H1 (cell line): Measurements from ENCODE around the gene GIT1. TPM values are rescaled to one million over a fixed set of nuclear protein-coding genes. Genes with fewer than 3 reads are reported as not detected.

Source experiments
- CTCF ChIA-PET: fragments of 300-600 bp; sonication (Branson Sonifier 250); formaldehyde crosslinking; loops from one replicate; lab custom pipeline; 2021; ENCODE audit not compliant: partially characterized antibody; lab: Charles Lee
- POLR2A ChIA-PET: fragments of 300-600 bp; sonication (Branson Sonifier 250); formaldehyde crosslinking; loops from one replicate; lab custom pipeline; 2021; ENCODE audit warnings: inconsistent platforms; ENCODE audit not compliant: partially characterized antibody; lab: Charles Lee
- DNase-seq, 2 experiments: peaks; one replicate each; pipeline versions ENCODE4 v3.0.0 to v3.0.0-alpha.2; 2010 to 2022; ENCODE audit warnings: low spot score in 2 of 2, low read depth in 1 of 2, mixed read lengths in 1 of 2
- FAIRE-seq: peaks from 2 replicates; lab custom pipeline; 2011; peaks lifted over from hg19 to GRCh38; lab: Jason Lieb, UNC
- H2AFZ ChIP-seq: 2 replicates; pipeline ENCODE4 v1.8.1; 2012; ENCODE audit warnings: low read length, inconsistent platforms
- H2AK5ac ChIP-seq: 2 replicates; pipeline ENCODE4 v1.6.1; 2013; ENCODE audit warnings: low read depth, low read length
- H2BK120ac ChIP-seq: replicated peaks from 2 replicates; pipeline ENCODE3; 2013; ENCODE audit warnings: low read depth, low read length, inconsistent platforms
- H2BK12ac ChIP-seq: 2 replicates; pipeline ENCODE4 v1.6.1; 2013; ENCODE audit warnings: low read depth, low read length
- H2BK15ac ChIP-seq: 2 replicates; pipeline ENCODE4 v1.6.1; 2013; ENCODE audit warnings: low read length
- H2BK20ac ChIP-seq: 2 replicates; pipeline ENCODE4 v1.6.1; 2013; ENCODE audit warnings: low read length
- H2BK5ac ChIP-seq: 2 replicates; pipeline ENCODE4 v1.6.1; 2013; ENCODE audit warnings: low read depth, low read length
- H3K14ac ChIP-seq: 2 replicates; pipeline ENCODE4 v1.6.1; 2013; ENCODE audit warnings: inconsistent platforms; ENCODE audit not compliant: insufficient read length
- H3K18ac ChIP-seq: 2 replicates; pipeline ENCODE4 v1.6.1; 2013; ENCODE audit warnings: low read length; ENCODE audit errors: extremely low read depth
- H3K23ac ChIP-seq: 2 replicates; pipeline ENCODE4 v1.6.1; 2013; ENCODE audit warnings: inconsistent platforms; ENCODE audit not compliant: insufficient read length
- H3K23me2 ChIP-seq: 2 replicates; pipeline ENCODE4 v1.6.1; 2013; ENCODE audit warnings: low read depth, low read length
- H3K27ac ChIP-seq: 2 replicates; pipeline ENCODE4 v1.6.1; 2011; ENCODE audit warnings: low read depth, low read length, inconsistent platforms
- H3K27me3 ChIP-seq, 4 experiments: replicated peaks in 1 of 4; 1 replicate in 1 of 4; 2 replicates in 3 of 4; pipeline versions ENCODE4 v1.6.1 to v1.8.1; 2011 to 2013; ENCODE audit warnings: low read length in 3 of 4, mild to moderate bottlenecking in 3 of 4, inconsistent platforms in 2 of 4, mixed read lengths in 2 of 4, moderate library complexity in 1 of 4; ENCODE audit not compliant: control insufficient read depth in 3 of 4, insufficient read depth in 3 of 4; ENCODE audit errors: extremely low read depth in 1 of 4
- H3K36me3 ChIP-seq, 4 experiments: 2 replicates each; pipeline versions ENCODE4 v1.6.1 to v1.8.1; 2011 to 2013; ENCODE audit warnings: mild to moderate bottlenecking in 4 of 4, low read length in 3 of 4, moderate library complexity in 2 of 4, control low read depth in 1 of 4, inconsistent platforms in 1 of 4; ENCODE audit not compliant: insufficient read depth in 4 of 4, control insufficient read depth in 2 of 4
- H3K4ac ChIP-seq: replicated peaks from 2 replicates; pipeline ENCODE3; 2013; ENCODE audit warnings: low read length, low read depth, mixed read lengths, inconsistent platforms; ENCODE audit not compliant: insufficient read length
- H3K4me1 ChIP-seq, 4 experiments: replicated peaks in 1 of 4; 1 replicate in 1 of 4; 2 replicates in 3 of 4; pipeline versions ENCODE4 v1.6.1 to v1.8.1; 2011 to 2013; ENCODE audit warnings: low read length in 3 of 4, inconsistent platforms in 2 of 4, mixed read lengths in 1 of 4; ENCODE audit not compliant: insufficient read depth in 4 of 4, control insufficient read depth in 3 of 4
- H3K4me2 ChIP-seq, 2 experiments: 2 replicates each; pipeline versions ENCODE4 v1.6.1 to v1.8.1; 2011 to 2013; ENCODE audit warnings: low read depth in 2 of 2, low read length in 2 of 2, control low read depth in 1 of 2, inconsistent platforms in 1 of 2, mild to moderate bottlenecking in 1 of 2; ENCODE audit not compliant: insufficient read depth in 1 of 2
- H3K4me3 ChIP-seq, 4 experiments: fragments of 200-600, 300-600 bp in 1 of 4; sonication (generic), shearing (Covaris generic), sonication (Bioruptor Twin) in 1 of 4; 2 replicates each; pipeline versions ENCODE4 v1.5.1 to v1.8.1; 2011 to 2016; ENCODE audit warnings: low read length in 4 of 4, low read depth in 3 of 4, control low read depth in 2 of 4, inconsistent platforms in 2 of 4, mild to moderate bottlenecking in 2 of 4, mixed read lengths in 1 of 4, moderate library complexity in 1 of 4; ENCODE audit not compliant: insufficient read depth in 2 of 4; ENCODE audit errors: extremely low read depth in 1 of 4
- H3K56ac ChIP-seq: replicated peaks from 2 replicates; pipeline ENCODE3; 2013; ENCODE audit warnings: low read depth, mild to moderate bottlenecking, mixed read lengths, low read length, inconsistent platforms; ENCODE audit not compliant: insufficient read length
- H3K79me1 ChIP-seq: 2 replicates; pipeline ENCODE4 v1.6.1; 2013; ENCODE audit warnings: low read depth, low read length, control low read depth
- H3K79me2 ChIP-seq, 2 experiments: 2 replicates each; pipeline versions ENCODE4 v1.6.1 to v1.8.1; 2012 to 2013; ENCODE audit warnings: low read length in 2 of 2, mild to moderate bottlenecking in 2 of 2, inconsistent platforms in 1 of 2; ENCODE audit not compliant: insufficient read depth in 2 of 2, control insufficient read depth in 1 of 2
- H3K9ac ChIP-seq, 4 experiments: replicated peaks in 1 of 4; 1 replicate in 1 of 4; 2 replicates in 3 of 4; pipeline versions ENCODE4 v1.6.1 to v1.8.1; 2011 to 2013; ENCODE audit warnings: low read depth in 3 of 4, low read length in 3 of 4, control low read depth in 2 of 4, mild to moderate bottlenecking in 2 of 4, moderate library complexity in 2 of 4, inconsistent platforms in 1 of 4; ENCODE audit errors: extremely low read depth in 1 of 4
- H3K9me3 ChIP-seq, 2 experiments: 2 replicates each; pipeline versions ENCODE4 v1.6.1 to v1.8.1; 2012 to 2013; ENCODE audit warnings: mild to moderate bottlenecking in 2 of 2, moderate library complexity in 2 of 2, control low read depth in 1 of 2, inconsistent platforms in 1 of 2, low read depth in 1 of 2, low read length in 1 of 2, mixed read lengths in 1 of 2; ENCODE audit not compliant: insufficient read depth in 2 of 2
- H4K20me1 ChIP-seq, 2 experiments: replicated peaks in 1 of 2; 2 replicates each; pipeline versions ENCODE3 to v1.8.1; 2011 to 2013; ENCODE audit warnings: inconsistent platforms in 2 of 2, low read length in 2 of 2, mild to moderate bottlenecking in 1 of 2; ENCODE audit not compliant: insufficient read depth in 2 of 2, control insufficient read depth in 1 of 2
- H4K5ac ChIP-seq: 2 replicates; pipeline ENCODE4 v1.6.1; 2013; ENCODE audit warnings: low read length, low read depth, mixed read lengths, inconsistent platforms; ENCODE audit not compliant: insufficient read length
- H4K8ac ChIP-seq: 2 replicates; pipeline ENCODE4 v1.8.0; 2013; ENCODE audit warnings: mild to moderate bottlenecking, moderate library complexity, low read length, inconsistent platforms; ENCODE audit not compliant: insufficient read depth; ENCODE audit errors: extremely low read depth
- H4K91ac ChIP-seq: replicated peaks from 2 replicates; pipeline ENCODE3; 2013; ENCODE audit warnings: low read length, mixed read lengths, inconsistent platforms; ENCODE audit not compliant: insufficient read length
- WGBS, 2 experiments: shearing (Covaris generic) in 1 of 2; methylation state at CpG; one replicate each; pipeline versions ENCODE4 v1.1.6 to v1.1.7; 2013 to 2015; ENCODE audit warnings: low lambda C conversion rate in 2 of 2, mixed read lengths in 2 of 2, inconsistent platforms in 1 of 2, low coverage in 1 of 2, missing lambda C conversion rate in 1 of 2; ENCODE audit not compliant: insufficient replicate concordance in 2 of 2, insufficient coverage in 1 of 2, insufficient read length in 1 of 2; ENCODE audit errors: extremely low coverage in 1 of 2, missing lambda C conversion rate in 1 of 2; 5-methylcytosine and 5-hydroxymethylcytosine counted together
- polyA plus RNA-seq, 7 experiments: library from polyadenylated mRNA; depleted of rRNA in 3 of 7; stranded (reverse) in 5 of 7; unstranded in 2 of 7; fragments of >200 nt in 5 of 7; fragments of 200-250 nt in 2 of 7; gene quantifications; 1 replicate in 5 of 7; 2 replicates in 1 of 7; 4 replicates in 1 of 7; pipeline versions ENCODE4 v1.2.1 to v1.2.3, GENCODE V29; 2011 to 2013; ENCODE audit warnings: missing spikeins in 2 of 7, mixed read lengths in 2 of 7
- total RNA-seq: library from RNA; stranded (reverse); fragmentation: NEBNext Ultra II Directional; extraction: Animal tissue kit (Norgen Biotek cat#: 25700); gene quantifications from 2 replicates; pipeline ENCODE4 v1.2.1, GENCODE V29; 2021

GIT1 gene
- total and polyA plus RNA-seq, 2 of the 8 experiments (the other 6 are each of a cell fraction or from before 2014, with no cell fraction given), result 62.4 to 63.0 TPM

DNA sequence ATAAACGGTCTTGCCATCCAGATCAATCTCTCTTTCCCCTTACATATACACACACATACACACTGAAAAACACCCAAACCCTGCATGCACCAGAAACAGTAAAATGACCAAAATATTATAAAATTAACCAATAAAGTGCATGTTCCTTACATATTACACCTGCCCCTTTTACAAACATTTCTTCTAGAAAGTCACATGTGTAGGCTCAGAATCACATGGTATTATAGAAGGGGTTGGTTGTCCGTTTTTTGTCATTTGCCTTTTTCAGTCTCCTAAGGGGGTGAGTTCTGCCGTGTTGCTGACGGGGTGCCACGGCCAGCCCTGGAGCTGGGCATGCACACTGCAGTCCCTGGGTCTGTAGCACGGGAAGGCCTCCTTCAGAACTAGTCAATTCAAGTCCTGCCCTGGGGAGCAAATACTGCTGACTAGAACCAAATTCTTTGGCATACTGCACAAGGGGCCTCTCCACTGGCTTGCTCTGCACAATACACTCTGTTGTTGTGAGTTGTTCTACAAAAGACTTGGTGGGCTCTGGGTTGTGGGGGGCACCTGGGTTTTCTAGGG lies 41.3 kb upstream of the GIT1 start:
- Histone ChIP-seq H2AK5ac (no peak overlapping the region), H3K56ac (no peak overlapping the region), H3K36me3 (peaks cover 0 to 9% (median 4%) of the 10 kb centered on the region in 4 experiments; a peak in 3 of 8 replicates), H3K4me3 (no peak overlapping the region), H2BK15ac (no peak overlapping the region), H3K9ac (no peak overlapping the region), H2BK120ac (no peak overlapping the region), H4K91ac (no peak overlapping the region), H3K4me1 (peaks cover 0 to 3% (median 1%) of the 10 kb centered on the region in 4 experiments; a peak in 3 of 7 replicates), H4K5ac (no peak overlapping the region), H2BK12ac (no peak overlapping the region), H3K23ac (no peak overlapping the region), H3K18ac (no peak overlapping the region), H3K9me3 (no peaks in the 10 kb centered on the region), H3K4ac (no peak overlapping the region), H3K23me2 (no peaks in the 10 kb centered on the region), H2BK5ac (no peak overlapping the region), H3K27ac (no peak overlapping the region), H3K4me2 (no peak overlapping the region), H3K79me2 (no peaks in the 10 kb centered on the region), H2AFZ (no peak overlapping the region), H3K79me1 (no peaks in the 10 kb centered on the region), H2BK20ac (no peak overlapping the region), H4K20me1 (no peaks in the 10 kb centered on the region), H3K14ac (no peak overlapping the region), H3K27me3 (no peaks in the 10 kb centered on the region), H4K8ac (no peak overlapping the region)
- CTCF ChIA-PET, result interaction anchor here (1.0 to 2.5 kb wide), 3 partner anchors 11 to 149 kb away, joined by 3 to 9 read pairs (median 3); no protein-coding TSS in a partner anchor
- WGBS, 2 experiments, result 92% methylated on average over 6 of the region's 6 CpGs; no CpG with 5 or more reads in 1 of the 2 experiments
- FAIRE-seq (no peak), DNase-seq (no peak)
- POLR2A ChIA-PET, result interaction anchor here (0.6 kb wide), 1 partner anchor 154 kb away, joined by 4 read pairs; no protein-coding TSS in a partner anchor
